IPS DF 6.9 (cell line): ENCODE data around the gene TMEM183A.

Experiments used
- DNase-seq: peaks from one replicate; pipeline ENCODE4 v3.0.0-alpha.2; 2013; ENCODE audit warnings: low read depth, low spot score
- H3K27ac ChIP-seq: one replicate; pipeline ENCODE4 v1.5.1; 2013; ENCODE audit warnings: low read length, control low read depth
- H3K27me3 ChIP-seq: 2 replicates; pipeline ENCODE4 v1.6.1; 2013; ENCODE audit warnings: mild to moderate bottlenecking, low read length; ENCODE audit not compliant: control insufficient read depth, insufficient read depth
- H3K36me3 ChIP-seq: 2 replicates; pipeline ENCODE4 v1.6.1; 2013; ENCODE audit warnings: low read length; ENCODE audit not compliant: control insufficient read depth, insufficient read depth
- H3K4me1 ChIP-seq: 2 replicates; pipeline ENCODE4 v1.6.1; 2013; ENCODE audit warnings: low read length; ENCODE audit not compliant: control insufficient read depth, insufficient read depth
- H3K4me3 ChIP-seq: 2 replicates; pipeline ENCODE4 v1.5.1; 2013; ENCODE audit warnings: mild to moderate bottlenecking, low read length
- H3K9me3 ChIP-seq: 2 replicates; pipeline ENCODE4 v1.6.1; 2013; ENCODE audit warnings: low read length, inconsistent platforms; ENCODE audit not compliant: control insufficient read depth, insufficient read depth
- WGBS: extraction: QIAGEN DNeasy Blood & Tissue Kit; methylation state at CpG from one replicate; pipeline ENCODE4 v1.1.7; 2013; ENCODE audit warnings: mixed read lengths, missing lambda C conversion rate; ENCODE audit not compliant: insufficient read length, insufficient coverage; 5-methylcytosine and 5-hydroxymethylcytosine counted together

The TMEM183A gene

DNA sequence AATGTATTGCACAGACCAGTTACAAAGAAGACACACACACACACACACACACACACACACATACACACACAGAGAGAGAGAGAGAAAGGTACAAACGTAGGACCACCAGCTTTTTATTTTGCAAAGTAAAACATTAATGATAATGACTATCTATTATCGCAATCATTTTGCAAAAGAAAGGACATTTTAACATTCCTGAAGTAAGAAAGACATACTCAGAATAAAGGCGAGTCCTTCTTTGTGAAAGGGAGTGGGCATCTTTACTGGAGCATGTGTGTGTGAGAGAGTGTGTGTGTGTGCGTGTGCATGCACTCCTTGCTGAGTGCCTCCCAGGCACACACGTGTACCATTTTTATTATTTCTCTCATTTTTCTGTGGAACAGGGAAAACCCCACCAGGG lies 47.5 kb downstream of the TMEM183A start:
- no CpG with 5 or more reads among the region's 5 CpGs for WGBS
- no peaks in the 10 kb centered on the region for H3K9me3 ChIP-seq
- peaks cover 20% of the 10 kb centered on the region for H3K4me1 ChIP-seq
- no peaks in the 10 kb centered on the region for H3K36me3 ChIP-seq
- H3K27me3 ChIP-seq = no peaks in the 10 kb centered on the region
- DNase-seq = no peak
- no peak overlapping the region for H3K4me3 ChIP-seq
- no peak overlapping the region for H3K27ac ChIP-seq

DNA sequence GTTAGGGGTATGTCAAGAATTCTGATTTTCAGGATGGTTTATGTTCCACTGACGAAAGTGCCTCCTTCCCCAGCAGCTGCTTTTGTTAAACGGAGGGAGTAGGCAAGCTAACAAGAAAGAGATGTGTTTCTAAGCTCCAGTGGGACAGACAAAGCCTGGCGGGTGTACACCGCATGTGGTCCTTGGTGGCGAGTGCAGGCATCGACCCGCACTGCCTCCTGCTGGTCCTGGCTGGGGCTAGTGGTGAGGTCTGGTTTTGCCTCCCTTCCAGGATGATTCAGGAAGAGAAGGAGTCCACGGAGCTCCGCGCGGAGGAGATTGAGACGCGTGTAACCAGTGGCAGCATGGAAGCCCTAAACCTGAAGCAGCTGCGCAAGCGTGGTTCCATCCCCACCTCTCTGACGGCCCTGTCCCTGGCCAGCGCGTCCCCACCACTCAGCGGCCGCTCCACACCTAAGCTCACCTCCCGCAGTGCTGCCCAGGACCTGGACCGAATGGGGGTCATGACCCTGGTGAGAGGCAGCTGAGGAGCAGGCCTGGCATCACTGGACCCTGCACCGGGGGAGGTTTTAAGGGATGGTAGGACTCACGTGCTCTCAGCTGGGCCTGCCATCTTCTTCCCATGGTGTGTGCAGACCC lies 48.1 kb downstream of the TMEM183A start:
- Histone ChIP-seq H3K4me1 (peaks cover 20% of the 10 kb centered on the region), H3K9me3 (no peaks in the 10 kb centered on the region), H3K36me3 (no peaks in the 10 kb centered on the region; the same call in 1 of the 2 replicates), H3K4me3 (no peak overlapping the region), H3K27ac (no peak overlapping the region), H3K27me3 (no peaks in the 10 kb centered on the region)
- no CpG with 5 or more reads among the region's 24 CpGs for WGBS
- peak; percentile 63 for DNase-seq

DNA sequence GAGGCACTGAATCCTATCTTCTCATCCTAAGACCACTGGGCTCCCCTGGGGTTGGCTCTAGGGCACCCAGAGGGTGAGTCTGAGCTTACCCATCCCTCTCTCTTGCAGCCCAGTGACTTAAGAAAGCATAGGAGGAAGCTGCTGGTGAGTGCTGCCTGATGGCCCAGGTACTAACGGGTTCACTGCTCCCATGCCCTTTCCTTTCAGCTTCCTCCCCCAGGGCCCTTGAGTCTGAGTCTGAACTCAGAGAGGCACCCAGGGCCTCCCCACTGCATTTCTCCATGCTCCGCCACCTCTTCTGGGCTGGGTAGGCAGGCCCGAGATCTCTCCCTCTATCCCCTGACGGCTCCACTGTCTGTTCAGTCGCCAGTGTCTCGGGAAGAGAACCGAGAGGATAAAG lies 48.8 kb downstream of the TMEM183A start:
- WGBS = no CpG with 5 or more reads among the region's 7 CpGs
- no peaks in the 10 kb centered on the region for H3K27me3 ChIP-seq

DNA sequence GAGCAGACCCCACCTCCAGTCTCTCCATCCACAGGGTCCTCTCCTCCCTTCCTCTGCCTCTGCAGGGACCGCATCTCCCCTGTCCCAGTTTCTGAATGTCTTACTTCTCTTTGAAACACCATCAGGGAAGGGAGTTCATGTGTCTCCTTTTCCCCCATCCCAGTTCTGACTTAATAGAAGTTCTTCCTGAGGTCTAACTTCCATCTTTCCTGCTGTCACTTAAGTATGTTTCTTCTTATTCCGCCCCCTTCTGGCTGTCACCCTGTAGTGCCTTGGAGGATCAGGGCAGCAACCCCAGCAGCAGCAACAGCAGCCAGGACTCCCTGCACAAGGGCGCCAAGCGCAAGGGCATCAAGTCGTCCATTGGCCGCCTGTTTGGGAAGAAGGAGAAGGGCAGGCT lies 49.3 kb downstream of the TMEM183A start:
- Histone ChIP-seq H3K27ac (no peak overlapping the region), H3K27me3 (no peaks in the 10 kb centered on the region), H3K4me1 (peaks cover 20% of the 10 kb centered on the region), H3K36me3 (peaks cover 4% of the 10 kb centered on the region; the same call in 1 of the 2 replicates), H3K9me3 (no peaks in the 10 kb centered on the region), H3K4me3 (no peak overlapping the region)
- no CpG with 5 or more reads among the region's 6 CpGs for WGBS
- DNase-seq = no peak

More for the DNA sequence above, 48.8 kb downstream of the TMEM183A start:
- no peak overlapping the region for H3K4me3 ChIP-seq
- no peaks in the 10 kb centered on the region for H3K9me3 ChIP-seq
- H3K36me3 ChIP-seq = peaks cover 1% of the 10 kb centered on the region; the same call in 1 of the 2 replicates
- H3K27ac ChIP-seq = no peak overlapping the region
- no peak for DNase-seq
- H3K4me1 ChIP-seq = peaks cover 20% of the 10 kb centered on the region

DNA sequence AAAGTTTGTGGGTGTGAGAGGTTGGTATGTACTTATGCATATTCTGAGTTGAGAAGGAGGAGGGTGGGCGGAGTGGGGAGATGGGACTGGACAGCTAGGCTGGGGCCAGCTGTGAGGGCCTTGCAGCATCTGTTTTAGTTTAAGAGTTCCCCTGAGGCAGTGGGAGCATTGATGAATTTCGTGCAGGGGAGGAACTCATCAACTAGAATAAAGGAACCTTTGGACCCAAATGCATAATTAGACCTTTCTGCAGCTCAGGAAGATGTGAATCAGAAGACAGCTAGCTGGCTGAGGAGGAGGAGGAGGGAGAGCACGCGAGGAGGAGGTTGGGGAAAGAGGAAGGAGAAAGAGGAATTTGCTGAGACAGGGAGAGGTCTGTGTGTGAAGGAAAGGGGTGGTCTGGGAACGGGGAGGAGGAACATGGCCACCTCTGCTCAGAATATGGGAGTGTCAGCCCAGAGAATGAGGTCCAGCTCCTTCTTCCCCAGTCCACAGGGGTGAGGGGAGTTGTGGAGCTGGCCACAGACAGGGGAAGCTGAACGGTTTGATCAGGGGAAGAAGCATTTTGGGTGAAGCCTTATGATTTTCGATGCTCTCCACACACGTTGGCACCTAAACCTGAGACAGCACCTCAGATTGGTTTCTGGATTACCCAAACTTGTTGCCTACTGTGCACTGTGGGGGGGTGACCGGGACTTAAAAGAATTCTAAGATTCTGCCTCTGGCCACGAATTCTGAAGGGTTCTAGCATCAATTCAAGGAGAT lies 50.9 kb downstream of the TMEM183A start:
- no CpG with 5 or more reads among the region's 10 CpGs for WGBS
- no peak for DNase-seq
- no peaks in the 10 kb centered on the region for H3K27me3 ChIP-seq
- H3K27ac ChIP-seq = no peak overlapping the region
- no peak overlapping the region for H3K4me3 ChIP-seq
- H3K9me3 ChIP-seq = no peaks in the 10 kb centered on the region
- H3K36me3 ChIP-seq = peaks cover 4% of the 10 kb centered on the region; the same call in 1 of the 2 replicates
- H3K4me1 ChIP-seq = peaks cover 17% of the 10 kb centered on the region

DNA sequence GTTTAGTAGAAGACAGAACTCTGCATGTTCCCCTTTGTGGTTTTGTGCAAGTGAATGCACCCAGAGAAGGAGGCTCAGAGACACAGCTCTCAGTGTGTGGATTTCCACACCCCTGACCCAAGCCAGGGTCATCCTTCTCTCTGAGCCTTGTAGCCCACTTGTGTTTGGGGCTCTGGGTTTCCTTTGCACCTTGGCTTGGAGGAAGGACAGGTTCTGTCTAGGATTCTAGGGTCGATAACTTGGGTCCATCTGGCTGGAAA lies 51.4 kb downstream of the TMEM183A start:
- no CpG with 5 or more reads among the region's 1 CpG for WGBS
- Histone ChIP-seq H3K27ac (no peak overlapping the region), H3K4me1 (peaks cover 16% of the 10 kb centered on the region), H3K27me3 (no peaks in the 10 kb centered on the region), H3K4me3 (no peak overlapping the region), H3K9me3 (no peaks in the 10 kb centered on the region), H3K36me3 (peaks cover 4% of the 10 kb centered on the region; the same call in 1 of the 2 replicates)
- no peak for DNase-seq

DNA sequence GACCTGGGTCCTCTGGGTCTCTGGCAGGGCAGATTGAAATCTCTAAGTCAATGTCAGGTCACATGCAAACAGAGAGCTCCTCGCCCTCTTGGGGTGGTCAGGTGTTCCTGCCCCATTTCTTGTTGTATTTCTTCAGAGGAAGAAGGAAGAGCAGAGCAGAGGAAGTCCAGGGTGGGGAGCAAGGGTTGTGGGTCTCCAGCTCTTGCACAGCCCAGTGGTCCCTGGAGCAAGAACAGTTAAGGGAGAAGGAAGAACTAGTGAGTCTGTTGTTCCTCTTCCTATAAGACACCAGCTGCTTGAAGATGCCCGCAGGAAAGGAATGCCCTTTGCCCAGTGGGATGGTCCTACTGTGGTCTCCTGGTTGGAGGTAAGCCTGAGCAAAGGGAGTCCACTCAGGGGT lies 52.3 kb downstream of the TMEM183A start:
- Histone ChIP-seq H3K9me3 (no peaks in the 10 kb centered on the region), H3K27ac (no peak overlapping the region), H3K27me3 (no peaks in the 10 kb centered on the region), H3K4me1 (peaks cover 9% of the 10 kb centered on the region; the same call in 1 of the 2 replicates), H3K4me3 (no peak overlapping the region), H3K36me3 (peaks cover 4% of the 10 kb centered on the region; the same call in 1 of the 2 replicates)
- DNase-seq = no peak
- WGBS = no CpG with 5 or more reads among the region's 2 CpGs

DNA sequence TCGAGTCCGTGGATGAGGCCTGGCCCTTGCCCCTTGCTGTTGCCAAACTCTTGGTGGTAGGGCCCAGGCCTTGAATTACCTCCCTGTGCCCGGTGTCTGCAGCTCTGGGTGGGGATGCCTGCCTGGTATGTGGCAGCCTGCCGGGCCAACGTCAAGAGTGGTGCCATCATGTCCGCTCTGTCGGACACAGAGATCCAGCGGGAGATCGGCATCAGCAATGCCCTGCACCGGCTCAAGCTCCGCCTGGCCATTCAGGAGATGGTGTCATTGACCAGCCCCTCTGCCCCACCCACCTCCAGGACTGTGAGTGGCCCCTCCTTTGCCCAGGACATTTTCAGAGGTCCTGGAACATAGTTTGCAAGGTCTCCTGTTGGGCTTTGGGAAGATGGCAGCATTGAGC lies 52.9 kb downstream of the TMEM183A start:
- Histone ChIP-seq H3K9me3 (no peaks in the 10 kb centered on the region), H3K4me3 (no peak overlapping the region), H3K36me3 (peaks cover 4% of the 10 kb centered on the region; the same call in 1 of the 2 replicates), H3K27ac (no peak overlapping the region), H3K4me1 (peaks cover 7% of the 10 kb centered on the region; the same call in 1 of the 2 replicates), H3K27me3 (no peaks in the 10 kb centered on the region)
- DNase-seq = no peak
- no CpG with 5 or more reads among the region's 11 CpGs for WGBS

DNA sequence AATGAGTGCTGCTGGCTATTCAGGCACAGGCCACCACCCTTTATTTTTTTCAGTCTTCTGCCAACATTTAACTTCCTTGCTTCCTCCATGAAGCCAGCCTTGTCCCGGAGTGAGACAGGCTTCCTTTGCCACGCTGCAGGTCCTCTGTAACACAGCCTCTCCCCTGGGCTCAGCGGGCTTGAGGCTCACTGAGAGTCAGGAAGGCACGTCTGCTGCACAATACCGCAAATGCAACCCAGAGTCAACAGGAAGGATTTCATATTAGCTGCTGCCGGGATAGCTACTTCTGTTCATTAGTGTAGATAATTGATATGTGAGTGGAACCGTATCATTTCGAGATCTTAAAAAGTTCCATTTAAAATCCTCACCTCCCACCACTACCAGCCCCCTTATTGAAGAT lies 56.1 kb downstream of the TMEM183A start:
- no CpG with 5 or more reads among the region's 8 CpGs for WGBS
- no peak overlapping the region for H3K27ac ChIP-seq
- no peak overlapping the region for H3K4me3 ChIP-seq
- peaks cover 4% of the 10 kb centered on the region; the same call in 1 of the 2 replicates for H3K36me3 ChIP-seq
- no peaks in the 10 kb centered on the region for H3K4me1 ChIP-seq
- H3K9me3 ChIP-seq = no peaks in the 10 kb centered on the region
- no peak for DNase-seq
- H3K27me3 ChIP-seq = no peaks in the 10 kb centered on the region

DNA sequence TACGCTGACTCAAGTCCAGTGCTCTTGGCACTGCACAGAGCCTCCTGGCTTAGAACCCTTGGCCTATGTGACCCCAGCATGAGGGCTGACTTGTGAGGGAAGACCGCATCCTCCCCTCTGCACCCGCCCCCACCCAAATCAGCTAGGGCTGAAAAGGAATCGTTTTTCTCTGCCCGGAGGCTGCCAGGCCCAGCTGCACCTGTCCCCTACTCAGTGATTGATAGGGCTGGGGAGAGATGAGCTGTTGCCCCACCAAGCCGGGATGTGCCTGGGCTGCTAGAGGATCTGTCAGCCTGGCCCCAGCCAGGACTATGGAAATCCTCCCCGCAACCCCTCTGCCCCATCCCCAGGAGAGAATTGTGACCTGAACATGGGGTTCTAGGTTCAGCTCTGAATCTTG lies 58.0 kb downstream of the TMEM183A start:
- DNase-seq = no peak
- Histone ChIP-seq H3K27me3 (no peaks in the 10 kb centered on the region), H3K27ac (no peak overlapping the region), H3K36me3 (peaks cover 8% of the 10 kb centered on the region; the same call in 1 of the 2 replicates), H3K4me1 (no peaks in the 10 kb centered on the region), H3K9me3 (no peaks in the 10 kb centered on the region), H3K4me3 (no peak overlapping the region)
- no CpG with 5 or more reads among the region's 7 CpGs for WGBS
